CD4-positive, CD25-positive, alpha-beta regulatory T cell (primary cell): ENCODE measurements around the gene RBFOX2. TPM values are rescaled to one million over a fixed set of nuclear protein-coding genes. Genes with fewer than 3 reads are reported as not detected.

Experiments used
- ATAC-seq, 2 donors: fragments of 150-1000 bp; cut with Tn5 transposase; one replicate each; pipeline ENCODE4 v1.10.0; 2021; ENCODE audit warnings: low read depth in 2 of 2, moderate number of reproducible peaks in 2 of 2, moderate library complexity in 1 of 2
- DNase-seq, 3 donors: peaks; one replicate each; pipeline versions ENCODE4 v3.0.0 to v3.0.0-alpha.2; 2012 to 2022; ENCODE audit warnings: mixed read lengths in 1 of 3
- H3K27ac ChIP-seq: one replicate; pipeline ENCODE4 v1.7.0; 2013; ENCODE audit warnings: mild to moderate bottlenecking, low read length; ENCODE audit not compliant: insufficient read depth, poor library complexity, severe bottlenecking
- H3K27me3 ChIP-seq: one replicate; pipeline ENCODE4 v1.7.0; 2013; ENCODE audit warnings: low read length; ENCODE audit not compliant: control insufficient read depth, insufficient read depth
- H3K36me3 ChIP-seq: one replicate; pipeline ENCODE4 v1.7.0; 2013; ENCODE audit warnings: mild to moderate bottlenecking, low read length, moderate library complexity; ENCODE audit not compliant: control insufficient read depth, insufficient read depth
- H3K4me1 ChIP-seq: 2 replicates; pipeline ENCODE4 v1.7.0; 2013; ENCODE audit warnings: mild to moderate bottlenecking, low read length; ENCODE audit not compliant: insufficient read depth, control insufficient read depth, poor library complexity, severe bottlenecking
- H3K4me3 ChIP-seq: one replicate; pipeline ENCODE4 v1.7.0; 2013; ENCODE audit warnings: low read depth, mild to moderate bottlenecking, low read length, moderate library complexity
- H3K9me3 ChIP-seq, 2 experiments: 1 replicate in 1 of 2; 2 replicates in 1 of 2; pipeline ENCODE4 v1.7.0; 2013; ENCODE audit warnings: low read length in 2 of 2, mild to moderate bottlenecking in 1 of 2, moderate library complexity in 1 of 2; ENCODE audit not compliant: control insufficient read depth in 2 of 2
- H3K27ac Mint-ChIP-seq, 3 donors: one replicate each; pipeline ENCODE4 v1.8.0; 2020 to 2022; ENCODE audit warnings: mild to moderate bottlenecking in 3 of 3, mixed read lengths in 3 of 3, moderate library complexity in 2 of 3
- H3K27me3 Mint-ChIP-seq: one replicate; pipeline ENCODE4 v1.8.0; 2022; ENCODE audit warnings: mild to moderate bottlenecking, mixed read lengths
- H3K36me3 Mint-ChIP-seq: one replicate; pipeline ENCODE4 v1.8.0; 2020; ENCODE audit warnings: mixed read lengths
- H3K4me1 Mint-ChIP-seq, 4 donors: one replicate each; pipeline ENCODE4 v1.8.0; 2020 to 2022; ENCODE audit warnings: mixed read lengths in 4 of 4, mild to moderate bottlenecking in 1 of 4
- H3K4me3 Mint-ChIP-seq, 4 donors: one replicate each; pipeline ENCODE4 v1.8.0; 2020 to 2022; ENCODE audit warnings: mild to moderate bottlenecking in 4 of 4, mixed read lengths in 4 of 4, moderate library complexity in 3 of 4
- H3K9me3 Mint-ChIP-seq, 7 donors: one replicate each; pipeline ENCODE4 v1.8.0; 2020 to 2022; ENCODE audit warnings: mixed read lengths in 7 of 7, mild to moderate bottlenecking in 3 of 7, moderate library complexity in 2 of 7
- polyA plus RNA-seq, 4 donors: library from polyadenylated mRNA; unstranded; fragments of 300-500 nt; fragmentation: Illumina TruSeq; gene quantifications; one replicate each; pipeline ENCODE4 v1.2.3, GENCODE V29; 2021
- total RNA-seq: library from RNA; stranded (reverse); gene quantifications from one replicate; pipeline ENCODE4 v1.2.3, GENCODE V29; 2022

The RBFOX2 gene
- total and polyA plus RNA-seq, 5 donors from 2014 or later, result 0.25 to 0.52 TPM; not detected in 3

DNA sequence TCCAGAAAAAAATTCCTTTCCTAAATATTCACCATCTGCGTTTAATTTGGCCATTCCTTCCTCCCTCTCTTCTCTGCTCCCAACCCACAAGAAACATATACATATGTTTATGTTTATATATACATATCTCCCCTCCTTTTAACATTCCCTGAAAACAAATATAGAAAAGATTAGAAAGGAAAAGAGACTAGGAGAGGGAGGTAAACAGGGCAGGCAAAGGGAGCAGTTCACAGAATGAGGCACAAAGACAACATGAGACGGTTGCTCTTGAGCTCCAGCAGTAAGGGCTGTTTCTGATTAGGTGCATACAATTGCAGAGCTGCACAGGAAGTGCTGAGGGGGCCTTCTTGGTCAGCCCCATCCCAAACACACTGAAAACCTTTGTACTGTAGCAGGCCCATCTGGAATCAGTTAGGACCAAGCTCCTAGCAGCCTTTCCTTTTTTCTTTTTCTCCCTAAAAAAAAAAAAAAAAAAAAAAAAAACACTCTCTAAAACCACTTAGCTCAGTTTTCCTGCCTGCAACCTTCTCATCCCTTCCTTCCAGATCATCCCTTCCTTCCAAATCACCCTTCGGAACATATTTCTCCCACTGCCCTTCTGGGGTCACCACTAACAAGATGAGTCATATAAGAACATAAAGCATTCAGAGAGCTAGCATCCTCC lies 57.0 kb downstream of the RBFOX2 start:
- Histone ChIP-seq H3K27me3 (peaks cover 10% of the 10 kb centered on the region), H3K4me1 (no peaks in the 10 kb centered on the region), H3K27ac (no peak overlapping the region), H3K9me3 (no peaks in the 10 kb centered on the region), H3K4me3 (no peak overlapping the region), H3K36me3 (no peaks in the 10 kb centered on the region)
- Mint-ChIP-seq H3K27ac (no peak overlapping the region), H3K27me3 (peaks cover 43% of the 10 kb centered on the region), H3K4me1 (no peaks in the 10 kb centered on the region), H3K4me3 (no peak overlapping the region), H3K36me3 (peaks cover 3% of the 10 kb centered on the region), H3K9me3 (no peaks in the 10 kb centered on the region)
- ATAC-seq (no peak), DNase-seq (no peak)

GRCh38 chr22:35970616-35971455 lies 57.8 kb downstream of the RBFOX2 start:
- Histone ChIP-seq H3K27ac (no peak overlapping the region), H3K9me3 (no peaks in the 10 kb centered on the region), H3K4me1 (no peaks in the 10 kb centered on the region), H3K36me3 (no peaks in the 10 kb centered on the region), H3K27me3 (peaks cover 10% of the 10 kb centered on the region), H3K4me3 (no peak overlapping the region)
- ATAC-seq (no peak), DNase-seq (no peak)
- Mint-ChIP-seq H3K36me3 (peaks cover 3% of the 10 kb centered on the region), H3K9me3 (no peaks in the 10 kb centered on the region), H3K4me1 (no peaks in the 10 kb centered on the region), H3K27me3 (peaks cover 43% of the 10 kb centered on the region), H3K4me3 (no peak overlapping the region), H3K27ac (no peak overlapping the region)

DNA sequence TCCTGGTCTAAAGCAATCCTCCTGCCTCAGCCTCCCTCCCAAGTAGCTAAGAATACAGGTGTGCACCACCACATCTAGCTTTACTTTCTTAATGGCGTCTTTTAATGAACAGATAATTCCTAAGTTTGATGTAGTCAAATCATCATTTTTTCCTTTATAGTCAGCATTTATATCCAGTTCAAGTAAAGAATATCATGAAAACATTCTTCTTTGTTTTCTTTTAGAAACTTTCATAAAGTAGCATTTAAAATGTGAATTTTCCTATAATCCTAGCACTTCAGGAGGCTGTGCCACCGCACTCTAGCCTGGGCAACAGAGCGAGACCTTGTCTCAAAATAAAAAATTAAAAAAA lies 61.6 kb downstream of the RBFOX2 start:
- no peak overlapping the region for H3K27ac ChIP-seq
- no peak overlapping the region for H3K27ac Mint-ChIP-seq
- H3K4me3 Mint-ChIP-seq, result no peak overlapping the region
- no peaks in the 10 kb centered on the region for H3K36me3 ChIP-seq
- H3K36me3 Mint-ChIP-seq, result no peaks in the 10 kb centered on the region
- peaks cover 14% of the 10 kb centered on the region for H3K27me3 ChIP-seq
- H3K4me3 ChIP-seq, result no peak overlapping the region
- H3K27me3 Mint-ChIP-seq, result peaks cover 36% of the 10 kb centered on the region
- no peaks in the 10 kb centered on the region for H3K4me1 ChIP-seq
- H3K4me1 Mint-ChIP-seq, result no peaks in the 10 kb centered on the region
- no peaks in the 10 kb centered on the region for H3K9me3 ChIP-seq
- DNase-seq, result no peak
- H3K9me3 Mint-ChIP-seq, result no peaks in the 10 kb centered on the region
- no peak for ATAC-seq

- Histone ChIP-seq H3K4me1 (no peaks in the 10 kb centered on the region), H3K9me3 (no peaks in the 10 kb centered on the region), H3K27ac (no peak overlapping the region), H3K27me3 (peaks cover 14% of the 10 kb centered on the region), H3K4me3 (no peak overlapping the region), H3K36me3 (no peaks in the 10 kb centered on the region)
- Mint-ChIP-seq H3K4me1 (no peaks in the 10 kb centered on the region), H3K27ac (no peak overlapping the region), H3K4me3 (no peak overlapping the region), H3K36me3 (no peaks in the 10 kb centered on the region), H3K9me3 (no peaks in the 10 kb centered on the region), H3K27me3 (peaks cover 35% of the 10 kb centered on the region)
- no peak for ATAC-seq
- DNase-seq, result no peak
Observed at GRCh38 chr22:35966314-35967045, 62.1 kb downstream of the RBFOX2 start.

GRCh38 chr22:35963237-35963810 lies 65.3 kb downstream of the RBFOX2 start:
- DNase-seq (no peak), ATAC-seq (no peak)
- Mint-ChIP-seq H3K9me3 (no peaks in the 10 kb centered on the region), H3K27ac (no peak overlapping the region), H3K4me1 (no peaks in the 10 kb centered on the region), H3K4me3 (no peak overlapping the region), H3K36me3 (no peaks in the 10 kb centered on the region), H3K27me3 (peaks cover 35% of the 10 kb centered on the region)
- H3K27ac ChIP-seq, result no peak overlapping the region
- no peaks in the 10 kb centered on the region for H3K9me3 ChIP-seq
- no peaks in the 10 kb centered on the region for H3K36me3 ChIP-seq
- H3K4me1 ChIP-seq, result no peaks in the 10 kb centered on the region
- H3K4me3 ChIP-seq, result no peak overlapping the region
- peaks cover 16% of the 10 kb centered on the region for H3K27me3 ChIP-seq

- peak overlapping the region in 1 of 3 donors; percentile 53 for H3K27ac Mint-ChIP-seq
- H3K36me3 Mint-ChIP-seq, result no peaks in the 10 kb centered on the region
- H3K4me1 ChIP-seq, result no peaks in the 10 kb centered on the region
- no peak overlapping the region for H3K27ac ChIP-seq
- no peaks in the 10 kb centered on the region for H3K36me3 ChIP-seq
- H3K27me3 ChIP-seq, result peaks cover 10% of the 10 kb centered on the region
- H3K9me3 Mint-ChIP-seq, result no peaks in the 10 kb centered on the region
- ATAC-seq, result no peak
- H3K27me3 Mint-ChIP-seq, result peaks cover 24% of the 10 kb centered on the region
- H3K4me3 Mint-ChIP-seq, result no peak overlapping the region
- no peaks in the 10 kb centered on the region for H3K4me1 Mint-ChIP-seq
- DNase-seq, result no peak
- no peaks in the 10 kb centered on the region for H3K9me3 ChIP-seq
- H3K4me3 ChIP-seq, result no peak overlapping the region
Observed at GRCh38 chr22:35961480-35962295, 66.9 kb downstream of the RBFOX2 start.

DNA sequence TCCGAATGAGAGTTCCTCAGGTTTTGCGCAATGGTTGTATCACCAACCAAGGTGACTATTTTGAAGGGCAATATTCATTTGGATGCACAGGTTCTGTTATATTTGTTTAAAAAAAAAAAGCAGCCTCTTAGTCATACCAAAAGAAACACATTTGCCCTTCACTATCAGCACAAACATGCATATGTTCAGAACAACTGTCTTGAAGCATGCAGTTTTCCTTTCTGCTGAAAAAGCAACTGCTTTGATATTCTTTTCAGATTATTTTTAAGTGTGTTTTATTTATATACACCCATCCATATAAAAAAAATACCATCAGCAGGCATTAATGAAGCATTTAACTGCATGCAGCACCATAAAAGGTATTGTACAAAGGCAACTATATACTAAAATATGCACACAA lies 67.8 kb downstream of the RBFOX2 start:
- H3K4me1 Mint-ChIP-seq, result no peaks in the 10 kb centered on the region
- H3K27me3 Mint-ChIP-seq, result peaks cover 28% of the 10 kb centered on the region
- Histone ChIP-seq H3K4me3 (no peak overlapping the region), H3K36me3 (no peaks in the 10 kb centered on the region), H3K9me3 (no peaks in the 10 kb centered on the region), H3K4me1 (no peaks in the 10 kb centered on the region), H3K27me3 (peaks cover 10% of the 10 kb centered on the region), H3K27ac (no peak overlapping the region)
- H3K9me3 Mint-ChIP-seq, result no peaks in the 10 kb centered on the region
- H3K4me3 Mint-ChIP-seq, result no peak overlapping the region
- no peak for DNase-seq
- H3K36me3 Mint-ChIP-seq, result no peaks in the 10 kb centered on the region
- no peak for ATAC-seq
- no peak overlapping the region for H3K27ac Mint-ChIP-seq
